ENCODE data around the gene ITPK1.
A peak's percentile ranks its signal among the peaks of the same experiment; 100 is the strongest.

Gene ITPK1

DNA sequence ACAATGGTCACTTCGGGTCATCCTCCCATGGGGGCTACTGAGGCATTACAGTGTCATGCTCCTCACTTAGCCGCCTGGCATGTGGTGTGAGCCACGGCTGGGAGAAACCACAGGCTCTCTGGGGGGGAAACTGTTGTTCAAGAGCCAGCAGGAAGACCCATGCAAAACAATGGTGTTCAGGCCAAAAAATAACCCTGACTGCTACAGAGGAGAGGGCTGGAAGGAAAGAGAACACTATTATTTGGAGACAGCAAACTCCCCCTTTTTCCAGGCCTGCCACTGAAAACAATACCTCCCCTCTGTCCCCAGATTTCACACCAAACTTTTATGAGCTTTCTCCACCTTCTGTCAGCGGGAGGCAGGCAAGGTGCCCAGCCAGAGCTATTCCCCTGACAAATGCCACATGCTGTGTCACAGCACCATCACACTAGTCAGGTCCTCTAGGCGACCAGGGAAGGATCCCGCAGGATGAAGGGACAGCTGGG, 109.1 kb downstream of the ITPK1 start:
- DNase-seq: peak; percentile 83

GRCh38 chr14:93005838-93006237, 109.9 kb downstream of the ITPK1 start:
- DNase-seq: peak; percentile 61

GRCh38 chr14:93005135-93005813, 110.5 kb downstream of the ITPK1 start:
- no peak for DNase-seq

- no peak for DNase-seq
Measured at GRCh38 chr14:93004699-93005082, 111.0 kb downstream of the ITPK1 start.

DNA sequence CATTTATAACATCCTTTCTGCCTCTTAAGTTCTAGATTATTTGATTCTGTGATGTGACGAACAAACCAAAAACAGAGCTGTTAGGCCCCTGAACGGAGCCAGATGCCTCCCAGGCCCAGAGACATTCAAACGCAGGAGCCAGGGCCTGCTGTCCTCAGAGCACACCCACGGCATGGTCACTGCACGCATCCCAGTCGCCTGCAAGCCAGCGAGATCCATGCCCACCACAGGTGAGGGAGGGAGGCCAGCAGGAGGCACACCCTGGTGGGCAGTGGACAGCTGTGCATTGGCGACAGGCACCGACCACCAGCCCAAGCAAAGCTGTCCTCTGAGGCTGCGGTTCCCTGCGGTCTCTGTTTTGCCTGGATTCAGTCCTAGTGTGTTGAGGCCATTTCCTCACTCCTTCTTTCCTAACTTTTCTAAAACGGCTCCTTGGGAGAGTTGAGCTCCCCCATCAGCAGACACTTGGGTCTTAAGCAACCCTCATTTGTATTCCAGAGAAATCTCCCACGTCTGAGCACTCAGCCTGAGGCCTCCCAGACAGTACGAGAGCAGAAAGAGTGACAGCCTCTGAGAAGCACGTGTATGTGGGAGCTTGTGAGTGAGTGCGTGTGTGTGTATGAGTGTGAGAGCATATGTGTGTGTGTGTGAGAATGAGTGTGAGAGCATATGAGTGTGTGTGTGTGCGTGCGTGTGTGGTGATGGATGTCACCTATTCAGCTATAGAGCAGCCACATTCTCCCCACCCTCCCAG, 111.6 kb downstream of the ITPK1 start:
- no peak for DNase-seq

DNA sequence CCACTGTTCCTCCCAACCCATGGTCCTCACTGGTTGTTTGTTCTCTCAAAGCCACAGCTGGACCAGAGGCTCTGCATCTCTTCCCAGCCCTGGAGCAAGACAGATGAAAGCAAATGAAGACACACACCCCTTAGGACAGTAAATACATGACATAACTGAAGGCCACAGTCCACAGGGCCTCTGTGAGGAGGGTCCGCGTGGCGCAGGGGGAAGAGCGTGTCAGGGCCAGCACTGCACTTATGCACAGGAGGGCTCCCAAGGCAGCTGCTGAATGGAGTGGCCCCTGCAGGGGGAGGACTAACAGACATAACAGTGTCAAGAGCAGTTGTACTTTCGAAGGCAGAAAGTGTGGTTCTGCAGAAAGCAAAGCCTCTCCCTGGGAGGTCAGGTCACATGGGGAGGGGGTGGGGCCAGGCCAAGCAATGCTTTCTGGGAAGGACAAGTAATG, 112.8 kb downstream of the ITPK1 start:
- no peak for DNase-seq

GRCh38 chr14:93002049-93002448, 113.7 kb downstream of the ITPK1 start:
- no peak for DNase-seq

GRCh38 chr14:92998946-92999345, 116.8 kb downstream of the ITPK1 start:
- no peak for DNase-seq

DNA sequence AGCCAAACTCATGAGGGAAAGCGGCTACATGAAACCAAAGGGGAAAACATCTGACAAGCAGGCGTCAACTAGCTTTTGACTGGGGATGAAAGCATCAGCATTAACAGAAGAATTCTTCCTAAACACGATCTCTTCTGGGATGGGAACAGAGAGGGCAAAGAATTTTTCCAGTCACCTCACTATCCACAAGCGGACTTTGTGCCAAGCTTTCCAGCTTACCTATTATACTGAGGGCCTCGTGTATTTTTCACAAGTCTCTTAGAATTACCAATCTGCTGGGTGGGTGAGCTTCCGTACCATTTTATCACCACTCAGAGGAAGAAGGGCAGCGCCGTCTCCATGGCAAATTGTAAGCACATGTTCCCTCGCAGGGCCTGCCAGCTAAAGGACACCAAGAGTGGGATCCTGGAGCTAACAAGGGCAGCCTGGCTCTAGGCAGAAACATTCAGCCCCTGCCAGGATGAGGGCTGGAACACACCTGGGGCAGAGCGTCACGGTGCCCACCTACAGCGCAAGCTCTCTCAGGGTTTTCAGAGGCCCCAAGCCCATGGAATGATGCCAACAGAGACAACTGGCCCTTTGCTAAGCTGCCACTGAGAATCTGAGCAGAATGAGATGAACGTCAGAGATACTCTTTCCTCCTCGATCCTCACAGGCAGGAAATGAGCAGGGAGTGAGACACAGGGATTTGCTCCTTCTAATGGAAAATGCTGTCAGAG, 118.2 kb downstream of the ITPK1 start:
- DNase-seq: no peak

GRCh38 chr14:92995620-92996019, 120.1 kb downstream of the ITPK1 start:
- DNase-seq: no peak

DNA sequence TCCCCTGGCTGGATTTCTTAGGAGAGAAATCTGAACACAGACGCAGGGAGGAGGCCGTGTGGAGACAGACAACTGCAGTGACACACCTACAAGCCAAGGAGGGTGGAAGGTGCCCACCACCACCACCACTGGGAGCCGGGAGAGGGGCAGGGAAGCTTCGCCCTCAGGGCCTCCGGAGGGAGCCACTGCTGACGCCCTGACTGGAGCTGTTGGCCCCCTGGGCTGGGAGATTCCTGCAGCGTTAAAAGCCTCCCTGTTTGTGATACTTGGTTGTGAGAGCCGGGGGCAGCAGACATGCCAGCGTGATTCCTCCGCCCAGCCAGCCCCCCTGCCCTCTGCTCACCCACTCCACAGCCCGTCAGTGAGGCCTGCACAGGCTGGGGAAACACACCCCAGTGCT, 120.8 kb downstream of the ITPK1 start:
- DNase-seq: no peak

GRCh38 chr14:92994131-92994676, 121.5 kb downstream of the ITPK1 start:
- no peak for DNase-seq

GRCh38 chr14:92993302-92993701, 122.4 kb downstream of the ITPK1 start:
- DNase-seq: no peak

- DNase-seq: no peak
Measured at GRCh38 chr14:92991536-92991935, 124.2 kb downstream of the ITPK1 start.

DNA sequence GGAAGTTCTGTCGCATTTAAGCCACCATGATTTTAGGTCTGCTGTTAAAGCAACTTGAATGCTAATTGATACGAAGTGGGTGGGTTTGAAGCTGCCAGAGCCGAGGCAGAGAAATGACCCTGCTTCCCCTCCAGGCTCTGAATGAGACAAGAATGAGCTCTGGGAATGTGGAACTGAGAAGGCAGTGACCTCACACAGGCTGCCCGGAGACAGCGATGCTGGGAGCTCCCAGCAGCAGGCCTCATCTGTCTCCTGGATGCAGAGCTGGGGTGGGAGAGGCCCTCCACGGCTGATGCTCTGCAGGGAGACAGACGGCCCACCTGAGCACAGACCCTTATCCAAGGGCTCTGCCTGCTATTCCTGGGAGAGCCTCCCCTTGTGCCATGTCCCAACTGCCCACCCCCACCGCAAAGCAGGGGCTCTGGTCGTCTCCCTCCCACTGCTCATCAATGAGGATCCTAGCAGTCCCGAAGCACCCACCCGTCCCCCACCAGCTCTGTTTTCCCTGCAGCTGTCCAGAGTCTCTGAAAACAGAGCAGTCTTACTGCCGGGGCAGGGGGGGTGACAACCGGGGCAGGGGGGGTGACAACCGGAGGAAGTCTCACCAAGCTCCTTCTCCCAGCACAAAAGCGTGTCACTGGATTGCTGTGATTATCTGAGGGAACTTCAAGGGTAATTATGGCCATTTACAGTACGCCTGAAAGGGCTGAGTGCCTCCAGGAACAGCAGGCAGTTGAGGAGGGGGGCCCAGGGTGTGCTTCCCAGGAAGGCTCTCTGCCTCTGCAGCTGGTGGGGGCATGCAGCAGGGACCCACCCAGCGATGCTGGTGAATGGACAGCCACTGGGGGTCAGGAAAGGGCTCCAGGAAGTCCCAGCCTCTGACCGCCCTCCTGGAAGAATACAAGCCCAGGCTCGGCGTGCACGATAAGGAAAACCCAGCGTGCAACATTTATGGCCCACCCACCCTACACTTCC, 125.0 kb downstream of the ITPK1 start:
- DNase-seq: peak; percentile 39

GRCh38 chr14:92988786-92989755, 126.7 kb downstream of the ITPK1 start:
- peak; percentile 97 for DNase-seq

DNA sequence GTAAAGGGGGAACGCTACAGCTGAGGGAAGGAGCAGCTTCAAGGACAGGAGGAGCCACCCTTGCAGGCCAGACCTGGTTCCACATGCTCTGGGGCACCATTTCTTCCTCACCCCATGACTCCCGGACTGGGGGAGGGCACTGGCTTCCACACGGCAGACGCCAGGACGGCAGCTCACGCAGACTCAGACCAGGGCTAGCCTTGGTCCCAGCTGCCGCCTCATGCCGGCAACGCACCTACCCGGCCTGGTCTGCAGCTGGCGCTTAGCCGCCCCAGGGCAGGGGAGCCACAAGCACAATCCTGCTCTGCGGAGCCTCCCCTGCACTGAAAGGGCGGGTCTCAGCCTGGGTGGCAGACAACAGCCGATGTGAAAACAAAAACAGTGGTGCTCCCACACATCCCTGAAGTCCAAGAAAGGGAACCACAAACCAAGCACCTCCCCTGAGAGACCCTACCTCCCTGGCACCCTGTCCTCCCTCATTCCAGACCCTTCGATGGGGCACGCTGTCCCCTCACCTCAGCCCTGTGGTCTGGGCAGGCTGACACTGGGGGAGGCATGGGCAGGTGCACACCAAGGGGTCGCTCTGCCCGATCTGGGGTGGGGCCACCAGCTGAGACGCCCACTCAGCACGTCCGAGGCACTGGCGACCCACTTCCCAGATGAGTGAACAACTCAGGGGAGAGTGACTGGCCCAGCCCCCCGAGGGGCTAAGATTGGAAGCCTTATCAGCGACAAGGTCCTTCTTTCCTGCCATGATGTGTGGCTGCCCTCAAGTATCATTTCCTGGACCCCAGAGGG, 127.8 kb downstream of the ITPK1 start:
- DNase-seq: no peak

DNA sequence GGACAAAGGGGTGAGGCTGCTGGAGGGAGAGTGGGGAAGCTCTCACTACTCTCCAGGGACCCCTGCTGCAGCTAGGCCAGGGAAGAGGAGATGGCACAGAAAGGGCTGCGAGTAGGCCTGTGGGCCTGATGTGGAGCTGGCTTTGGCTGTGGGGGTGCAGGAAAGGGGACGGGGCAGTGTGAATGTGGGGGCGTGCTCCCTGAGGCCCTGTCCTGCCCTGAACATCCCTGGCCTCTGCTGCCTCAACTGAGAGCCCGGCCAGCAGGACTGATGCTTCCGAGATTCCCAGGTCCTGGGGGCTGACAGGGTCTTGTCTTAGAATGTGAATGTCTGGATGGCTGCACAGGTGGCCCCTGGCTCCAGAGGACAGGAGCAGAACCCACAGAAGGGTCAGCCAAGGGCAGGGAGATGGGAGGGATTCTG, 128.6 kb downstream of the ITPK1 start:
- DNase-seq: no peak

- peak; percentile 99 for DNase-seq
Measured at GRCh38 chr14:92986254-92987147, 129.2 kb downstream of the ITPK1 start.

Measured in NCI-H1694 treated with DMSO at 0.1 percent for 48 hours (cell line).